Coronary artery (tissue), 2 donors: ENCODE measurements around the gene GJA1.

Source experiments
- DNase-seq: peaks from one replicate; pipeline ENCODE4 v3.0.0-alpha.2; 2017; ENCODE audit warnings: low spot score
- H3K27ac ChIP-seq, 2 donors: fragments of 200-600 bp; sonication (generic); one replicate each; pipeline ENCODE4 v1.5.1; 2016 to 2019
- H3K4me3 ChIP-seq: fragments of 200-600 bp; sonication (generic); 2 replicates; pipeline ENCODE4 v1.5.1; 2016; ENCODE audit warnings: mild to moderate bottlenecking, moderate library complexity
- TF ChIP-seq, protein P1 (sequence below): fragments of 200-600 bp; sonication (generic); IDR thresholded peaks from one replicate; pipeline ENCODE4 v1.5.1; 2019; ENCODE audit warnings: antibody characterized with exemption

Gene GJA1

GRCh38 chr6:121492536-121492935, 57.1 kb downstream of the GJA1 start:
- no peak overlapping the region for H3K4me3 ChIP-seq
- no peak for DNase-seq
- H3K27ac ChIP-seq = peak overlapping the region in 1 of 2 donors; percentile 69
- TF ChIP-seq, protein P1, sequence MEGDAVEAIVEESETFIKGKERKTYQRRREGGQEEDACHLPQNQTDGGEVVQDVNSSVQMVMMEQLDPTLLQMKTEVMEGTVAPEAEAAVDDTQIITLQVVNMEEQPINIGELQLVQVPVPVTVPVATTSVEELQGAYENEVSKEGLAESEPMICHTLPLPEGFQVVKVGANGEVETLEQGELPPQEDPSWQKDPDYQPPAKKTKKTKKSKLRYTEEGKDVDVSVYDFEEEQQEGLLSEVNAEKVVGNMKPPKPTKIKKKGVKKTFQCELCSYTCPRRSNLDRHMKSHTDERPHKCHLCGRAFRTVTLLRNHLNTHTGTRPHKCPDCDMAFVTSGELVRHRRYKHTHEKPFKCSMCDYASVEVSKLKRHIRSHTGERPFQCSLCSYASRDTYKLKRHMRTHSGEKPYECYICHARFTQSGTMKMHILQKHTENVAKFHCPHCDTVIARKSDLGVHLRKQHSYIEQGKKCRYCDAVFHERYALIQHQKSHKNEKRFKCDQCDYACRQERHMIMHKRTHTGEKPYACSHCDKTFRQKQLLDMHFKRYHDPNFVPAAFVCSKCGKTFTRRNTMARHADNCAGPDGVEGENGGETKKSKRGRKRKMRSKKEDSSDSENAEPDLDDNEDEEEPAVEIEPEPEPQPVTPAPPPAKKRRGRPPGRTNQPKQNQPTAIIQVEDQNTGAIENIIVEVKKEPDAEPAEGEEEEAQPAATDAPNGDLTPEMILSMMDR = no peak

- no peak overlapping the region for H3K4me3 ChIP-seq
- TF ChIP-seq, protein P1 = no peak
- DNase-seq = no peak
- peak overlapping the region; percentile 32 to 34 for H3K27ac ChIP-seq
These were observed 62.5 kb downstream of the GJA1 start for GRCh38 chr6:121497970-121498375.

- no peak for DNase-seq
- TF ChIP-seq, protein P1 = no peak
- Histone ChIP-seq H3K27ac (peak overlapping the region; percentile 25 to 32), H3K4me3 (no peak overlapping the region)
These were observed 63.2 kb downstream of the GJA1 start for GRCh38 chr6:121498481-121499276.
